Measurements from ENCODE around the gene AK4.
"Not testable (repeated sequence)": the region's sequence is repeated elsewhere in the genome, so short reads cannot be mapped to it uniquely, and the experiment has no call there.

AK4 gene

DNA sequence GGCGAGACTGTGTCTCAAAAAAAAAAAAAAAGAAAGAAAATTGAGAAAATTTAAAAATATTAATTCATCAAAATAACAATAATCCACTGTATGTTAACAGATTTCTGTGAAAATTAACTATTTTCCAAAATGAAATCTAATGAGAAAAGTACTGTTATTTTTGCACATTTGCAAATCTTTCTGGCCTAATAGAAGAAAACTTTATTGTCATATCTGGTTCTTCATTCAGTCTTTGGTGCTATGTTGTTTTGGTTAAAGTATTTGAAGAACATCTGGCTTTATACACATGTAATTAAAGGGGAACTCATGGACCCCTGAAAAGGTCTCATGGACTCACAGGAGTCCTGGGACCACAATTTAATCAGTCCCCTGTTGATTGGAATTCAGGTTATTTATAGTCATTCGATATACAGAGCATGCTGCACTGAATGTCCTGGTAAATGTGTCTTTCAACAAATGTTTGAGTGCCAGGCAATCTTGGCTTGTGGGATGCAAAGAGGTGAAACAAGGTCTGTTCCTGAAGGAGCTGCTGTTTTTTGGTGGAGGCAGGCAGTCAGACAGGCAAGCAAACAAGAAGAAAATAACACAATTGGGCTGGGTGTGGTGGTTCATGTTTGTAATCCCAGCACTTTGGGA lies 9.0 kb downstream of the AK4 start:
- FAIRE-seq: no peak
- no peak for DNase-seq (ENCODE audit: insufficient read length)
- TF ChIP-seq TAF1 (IDR thresholded peaks at IDR 0.05; ENCODE audit: borderline replicate concordance, low read depth, low read length): no peak
- TF ChIP-seq POLR2A (IDR thresholded peaks at IDR 0.05; ENCODE audit: low read depth, low read length): no peak
- TF ChIP-seq POLR2AphosphoS5 (IDR thresholded peaks at IDR 0.05; ENCODE audit: low read depth, low read length): no peak

DNA sequence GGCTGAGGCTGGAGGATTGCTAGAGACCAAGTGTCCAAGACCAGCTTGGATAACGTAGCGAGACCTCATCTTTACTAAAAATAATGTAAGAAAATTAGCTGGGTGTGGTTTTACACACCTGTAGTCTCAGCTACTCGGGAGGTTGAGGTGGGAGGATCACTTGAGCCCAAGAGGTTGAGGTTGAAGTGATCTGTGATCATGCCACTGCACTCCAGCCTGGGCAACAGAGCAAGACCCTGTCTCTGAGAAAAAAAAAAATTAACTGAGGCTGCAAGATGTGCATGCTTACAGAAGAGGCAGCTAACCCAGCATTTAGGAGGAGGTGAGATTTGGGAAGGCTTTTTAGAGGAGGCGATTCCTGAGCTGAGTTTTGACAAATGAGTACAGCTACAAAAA lies 9.5 kb downstream of the AK4 start:
- no peak for FAIRE-seq
- TF ChIP-seq TAF1 (IDR thresholded peaks at IDR 0.05; ENCODE audit: borderline replicate concordance, low read depth, low read length) (no peak), POLR2AphosphoS5 (IDR thresholded peaks at IDR 0.05; ENCODE audit: low read depth, low read length) (no peak), POLR2A (IDR thresholded peaks at IDR 0.05; ENCODE audit: low read depth, low read length) (no peak)
- DNase-seq (ENCODE audit: insufficient read length): no peak

DNA sequence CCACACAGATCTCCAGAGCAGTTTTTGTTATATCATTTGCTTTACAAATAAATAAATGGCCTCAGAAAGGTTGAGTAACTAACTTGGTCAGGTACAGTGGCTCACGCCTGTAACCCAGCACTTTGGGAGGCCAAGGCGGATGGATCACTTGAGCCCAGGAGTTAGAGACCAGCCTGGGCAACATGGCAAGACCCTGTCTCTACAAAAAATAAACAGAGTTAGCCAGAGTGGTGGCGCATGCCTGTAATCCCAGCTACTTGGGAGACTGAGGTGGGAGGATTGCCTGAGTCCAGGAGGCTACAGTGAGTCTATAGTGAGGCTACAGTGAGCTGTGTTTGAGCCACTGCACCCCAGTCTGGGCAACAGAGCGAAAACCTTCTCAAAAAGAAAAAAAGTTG lies 11.3 kb downstream of the AK4 start:
- DNase-seq (ENCODE audit: insufficient read length); FAIRE-seq: not testable (repeated sequence)

DNA sequence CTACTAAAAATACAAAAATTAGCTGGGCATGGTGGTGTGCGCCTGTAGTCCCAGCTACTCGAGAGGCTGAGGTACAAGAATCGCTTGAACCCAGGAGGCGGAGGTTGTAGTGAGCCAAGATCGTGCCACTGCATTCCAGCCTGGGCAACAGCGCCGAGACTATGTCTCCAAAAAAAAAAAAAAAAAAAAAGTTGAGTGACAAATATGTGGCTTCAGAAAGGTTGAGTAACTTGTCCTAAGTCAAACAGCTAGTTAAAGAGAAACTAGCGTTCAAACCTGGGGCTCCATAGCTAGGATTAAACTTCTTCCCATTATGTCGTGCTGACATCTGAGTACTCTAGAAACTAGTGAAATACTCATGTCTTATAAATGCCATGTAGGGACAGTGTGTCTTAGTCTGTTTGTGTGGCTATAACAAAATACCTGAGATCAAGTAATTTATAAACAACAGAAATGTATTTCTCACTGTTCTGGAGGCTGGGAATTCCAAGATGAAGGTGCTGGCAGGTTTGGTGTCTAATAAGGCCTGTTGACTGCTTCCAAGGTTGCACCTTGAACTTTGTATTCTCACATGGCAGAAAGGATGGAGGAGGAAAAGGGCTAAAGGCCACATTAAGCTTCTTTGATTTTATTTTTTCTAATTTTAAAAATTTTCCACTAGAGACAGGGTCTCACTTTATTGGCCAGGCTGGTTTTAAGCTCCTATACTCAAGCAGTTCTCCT lies 12.0 kb downstream of the AK4 start:
- TF ChIP-seq TAF1 (IDR thresholded peaks at IDR 0.05; ENCODE audit: borderline replicate concordance, low read depth, low read length) (no peak), POLR2AphosphoS5 (IDR thresholded peaks at IDR 0.05; ENCODE audit: low read depth, low read length) (no peak), POLR2A (IDR thresholded peaks at IDR 0.05; ENCODE audit: low read depth, low read length) (no peak)
- DNase-seq (ENCODE audit: insufficient read length) (no peak), FAIRE-seq (no peak)

DNA sequence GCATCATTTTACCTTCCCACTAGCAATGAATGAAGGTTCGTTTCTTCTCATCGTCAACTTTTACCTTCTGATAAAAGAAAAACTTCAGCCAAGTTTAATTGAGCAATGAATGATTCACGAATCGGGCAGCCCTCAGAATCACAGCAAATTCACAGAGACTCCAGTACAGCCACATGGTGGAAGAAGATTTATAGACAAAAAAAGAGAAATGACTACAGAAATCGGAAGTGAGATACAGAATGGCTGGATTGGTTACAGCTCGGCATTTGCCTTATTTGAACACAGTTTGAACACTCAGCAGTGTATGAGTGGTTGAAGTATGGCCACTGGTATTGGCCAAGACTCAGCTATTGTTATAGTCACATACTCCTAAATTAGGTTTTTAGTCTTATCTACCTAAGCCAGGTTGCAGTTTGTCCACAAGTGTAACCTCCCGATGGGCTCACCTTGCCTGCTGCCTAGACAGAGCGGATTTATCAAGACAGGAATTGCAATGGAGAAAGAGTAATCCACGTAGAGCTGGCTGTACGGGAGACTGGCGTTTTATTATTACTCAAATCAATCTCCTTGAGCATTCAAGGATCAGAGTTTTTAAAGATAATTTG lies 15.3 kb downstream of the AK4 start:
- no peak for TF ChIP-seq POLR2A (IDR thresholded peaks at IDR 0.05; ENCODE audit: low read depth, low read length)
- no peak for TF ChIP-seq TAF1 (IDR thresholded peaks at IDR 0.05; ENCODE audit: borderline replicate concordance, low read depth, low read length)
- TF ChIP-seq POLR2AphosphoS5 (IDR thresholded peaks at IDR 0.05; ENCODE audit: low read depth, low read length): no peak
- no peak for DNase-seq (ENCODE audit: insufficient read length)
- FAIRE-seq: peak; percentile 48

DNA sequence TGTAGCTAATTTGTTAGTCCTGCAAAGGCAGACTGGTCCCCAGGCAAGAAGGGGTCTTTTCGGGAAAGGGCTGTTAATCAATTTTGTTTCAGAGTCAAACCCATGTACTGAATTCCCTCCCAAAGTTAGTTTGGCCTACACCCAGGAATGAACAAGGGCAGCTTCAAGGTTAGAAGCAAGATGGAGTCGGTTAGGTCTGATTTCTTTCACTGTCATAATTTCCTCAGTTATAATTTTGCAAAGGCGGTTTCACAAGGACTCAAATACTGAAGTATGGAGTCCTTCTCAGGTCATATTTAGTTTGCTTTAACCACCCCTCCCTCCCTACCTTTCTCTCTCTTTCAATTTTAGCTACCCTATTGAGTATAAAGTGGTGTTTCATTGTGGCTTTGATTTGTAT lies 16.1 kb downstream of the AK4 start:
- not testable (repeated sequence) for FAIRE-seq; DNase-seq (ENCODE audit: insufficient read length)

DNA sequence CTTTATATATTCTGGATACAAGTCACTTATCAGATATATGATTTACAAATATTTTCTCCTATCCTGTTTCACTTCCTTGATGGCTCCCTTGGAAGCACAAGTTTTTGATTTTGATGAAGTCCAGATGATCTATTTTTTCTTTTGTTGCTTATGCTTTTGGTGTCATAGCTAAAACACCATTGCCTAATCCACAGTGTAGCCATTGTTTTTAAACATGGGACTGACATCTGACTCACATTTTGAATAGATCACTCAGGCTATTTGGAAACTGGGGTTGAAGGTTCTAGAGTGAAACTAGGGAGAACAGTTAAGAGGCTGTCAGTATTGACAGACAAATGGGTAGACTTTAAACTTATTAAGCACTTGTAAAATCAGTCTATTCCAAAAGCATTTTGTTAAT lies 16.6 kb downstream of the AK4 start:
- FAIRE-seq: no peak
- TF ChIP-seq TAF1 (IDR thresholded peaks at IDR 0.05; ENCODE audit: borderline replicate concordance, low read depth, low read length) (no peak), POLR2A (IDR thresholded peaks at IDR 0.05; ENCODE audit: low read depth, low read length) (no peak), POLR2AphosphoS5 (IDR thresholded peaks at IDR 0.05; ENCODE audit: low read depth, low read length) (no peak)
- no peak for DNase-seq (ENCODE audit: insufficient read length)

DNA sequence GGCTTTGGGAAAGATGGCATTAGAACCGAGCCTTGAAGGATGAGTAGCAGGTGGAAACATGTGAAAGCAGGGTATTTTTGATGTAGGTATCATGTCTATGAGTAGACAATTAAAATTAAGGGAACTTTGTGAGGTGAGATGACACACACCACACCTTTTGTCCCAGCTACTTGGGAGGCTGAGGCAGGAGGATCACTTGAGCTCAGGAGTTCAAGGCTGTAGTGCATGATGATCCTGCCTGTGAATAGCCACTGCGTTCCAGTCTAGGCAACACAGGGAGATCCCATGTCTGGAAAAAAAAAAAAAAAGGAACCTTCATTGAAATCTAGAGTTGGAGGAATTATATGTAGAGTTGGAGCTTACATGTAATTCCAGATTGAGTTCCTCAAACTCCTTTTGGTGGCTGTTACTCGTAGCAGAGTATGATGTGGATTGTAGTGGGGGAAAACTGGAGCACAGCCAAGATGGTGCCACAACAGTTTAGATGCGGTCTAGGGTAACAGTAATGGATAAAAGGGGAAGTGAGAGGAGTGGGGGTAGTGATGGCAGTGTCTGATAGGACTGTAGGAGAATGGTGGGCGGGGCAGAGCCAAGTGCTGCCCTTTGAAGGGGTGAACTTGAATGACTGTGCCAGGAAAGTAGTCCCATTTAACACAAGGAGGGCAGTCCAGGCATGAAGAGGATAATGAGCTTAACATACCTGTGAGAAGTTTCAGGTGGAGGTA lies 17.4 kb downstream of the AK4 start:
- DNase-seq (ENCODE audit: insufficient read length): no peak
- FAIRE-seq: peak; percentile 84
- TF ChIP-seq POLR2A (IDR thresholded peaks at IDR 0.05; ENCODE audit: low read depth, low read length): no peak
- no peak for TF ChIP-seq POLR2AphosphoS5 (IDR thresholded peaks at IDR 0.05; ENCODE audit: low read depth, low read length)

DNA sequence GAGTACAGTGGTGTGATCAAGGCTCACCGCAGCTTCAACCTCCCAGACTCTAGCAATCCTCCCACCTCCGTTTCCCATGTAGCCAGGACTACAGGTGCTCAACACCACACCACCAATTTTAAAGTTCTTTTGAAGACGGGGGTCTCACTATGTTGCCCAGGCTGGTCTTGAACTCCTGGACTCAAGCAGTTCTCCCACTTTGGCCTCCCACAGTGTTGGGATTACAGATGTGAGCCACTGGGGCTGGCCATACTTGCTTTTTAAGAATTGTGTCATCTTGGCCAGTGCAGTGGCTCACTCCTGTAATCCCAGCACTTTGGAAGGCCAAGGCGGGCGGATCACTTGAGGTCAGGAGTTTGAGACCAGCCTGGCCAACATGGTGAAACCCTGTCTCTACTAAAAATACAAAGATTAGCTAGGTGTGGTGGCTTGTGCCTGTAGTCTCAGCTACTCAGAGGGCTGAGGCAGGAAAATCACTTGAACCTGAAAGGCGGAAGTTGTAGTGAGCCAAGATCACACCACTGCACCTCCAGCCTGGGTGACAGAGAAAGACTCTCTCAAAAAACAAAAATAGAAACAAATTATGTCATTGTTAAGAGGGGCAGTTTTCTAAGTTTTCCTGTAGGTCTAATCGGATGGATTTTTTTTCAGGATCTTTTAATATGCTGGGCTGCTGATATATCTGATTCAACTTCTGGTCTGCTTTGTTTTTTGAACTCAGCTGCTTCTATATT lies 18.7 kb downstream of the AK4 start:
- TF ChIP-seq POLR2AphosphoS5 (IDR thresholded peaks at IDR 0.05; ENCODE audit: low read depth, low read length) (no peak), TAF1 (IDR thresholded peaks at IDR 0.05; ENCODE audit: borderline replicate concordance, low read depth, low read length) (no peak), POLR2A (IDR thresholded peaks at IDR 0.05; ENCODE audit: low read depth, low read length) (no peak)
- FAIRE-seq (no peak), DNase-seq (ENCODE audit: insufficient read length) (no peak)

DNA sequence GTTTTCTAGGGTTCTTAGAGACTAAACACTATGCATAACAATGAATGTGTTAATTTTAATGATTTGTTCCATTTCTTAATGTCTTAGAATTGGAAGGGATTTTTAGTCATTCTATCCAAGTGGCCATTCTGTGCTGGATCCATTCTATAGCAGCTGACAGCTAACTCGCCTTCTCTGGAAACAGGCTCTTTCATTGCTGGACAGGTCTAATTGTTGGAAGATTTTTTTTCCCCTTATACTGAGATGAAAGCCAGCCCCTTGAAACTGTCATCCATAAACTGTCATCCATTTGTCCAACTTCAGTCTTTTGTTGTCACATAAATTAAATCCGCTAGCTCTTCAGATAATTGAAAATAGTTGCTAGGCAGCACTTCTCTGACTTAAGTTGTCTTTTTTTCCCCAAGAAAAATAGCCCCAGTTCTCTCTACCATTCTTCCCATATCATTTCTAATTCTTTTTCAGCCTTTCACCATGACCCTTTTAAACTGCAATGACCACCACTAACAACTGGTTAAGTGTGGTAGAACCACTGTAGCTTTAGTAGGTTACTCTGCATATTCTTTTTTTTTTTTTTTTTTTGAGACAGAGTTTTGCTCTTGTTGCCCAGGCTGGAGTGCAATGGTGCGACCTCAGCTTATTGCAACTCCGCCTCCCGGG lies 19.7 kb downstream of the AK4 start:
- DNase-seq (ENCODE audit: insufficient read length) (no peak), FAIRE-seq (no peak)
- TF ChIP-seq POLR2AphosphoS5 (IDR thresholded peaks at IDR 0.05; ENCODE audit: low read depth, low read length) (no peak), POLR2A (IDR thresholded peaks at IDR 0.05; ENCODE audit: low read depth, low read length) (no peak), TAF1 (IDR thresholded peaks at IDR 0.05; ENCODE audit: borderline replicate concordance, low read depth, low read length) (no peak)

DNA sequence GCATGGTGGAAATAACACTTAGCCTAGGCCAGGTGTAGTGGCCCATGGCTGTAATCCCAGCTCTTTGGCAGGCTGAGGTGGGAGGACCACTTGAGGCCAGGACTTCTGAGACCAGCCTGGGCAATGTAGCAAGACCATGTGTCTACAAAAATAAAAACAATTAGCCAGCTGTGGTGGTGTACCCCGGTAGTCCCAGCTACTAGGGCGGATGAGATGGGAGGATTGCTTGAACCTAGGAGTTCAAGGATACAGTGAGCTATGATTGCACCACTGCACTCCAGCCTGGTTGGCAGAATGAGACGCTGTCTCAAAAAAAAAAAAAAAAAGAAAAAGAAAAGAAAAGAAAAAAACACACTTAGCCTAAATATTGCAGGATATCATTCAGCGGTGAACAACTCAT lies 20.9 kb downstream of the AK4 start:
- TF ChIP-seq POLR2A (IDR thresholded peaks at IDR 0.05; ENCODE audit: low read depth, low read length) (no peak), POLR2AphosphoS5 (IDR thresholded peaks at IDR 0.05; ENCODE audit: low read depth, low read length) (no peak), TAF1 (IDR thresholded peaks at IDR 0.05; ENCODE audit: borderline replicate concordance, low read depth, low read length) (no peak)
- DNase-seq (ENCODE audit: insufficient read length): no peak
- FAIRE-seq: no peak
